ENCODE measurements around the gene PPP1R14C. TPM values are rescaled to one million over a fixed set of nuclear protein-coding genes. Genes with fewer than 3 reads are reported as not detected.

Gene PPP1R14C
- total RNA-seq, 1 donor: 2.1 TPM

GRCh38 chr6:150123645-150124044 lies 19.2 kb upstream of the PPP1R14C start:
- H3K4me3 ChIP-seq (ENCODE audit: low read depth, low read length): no peak overlapping the region
- no peak for DNase-seq (ENCODE audit: low read depth)
- TF ChIP-seq, protein P1, sequence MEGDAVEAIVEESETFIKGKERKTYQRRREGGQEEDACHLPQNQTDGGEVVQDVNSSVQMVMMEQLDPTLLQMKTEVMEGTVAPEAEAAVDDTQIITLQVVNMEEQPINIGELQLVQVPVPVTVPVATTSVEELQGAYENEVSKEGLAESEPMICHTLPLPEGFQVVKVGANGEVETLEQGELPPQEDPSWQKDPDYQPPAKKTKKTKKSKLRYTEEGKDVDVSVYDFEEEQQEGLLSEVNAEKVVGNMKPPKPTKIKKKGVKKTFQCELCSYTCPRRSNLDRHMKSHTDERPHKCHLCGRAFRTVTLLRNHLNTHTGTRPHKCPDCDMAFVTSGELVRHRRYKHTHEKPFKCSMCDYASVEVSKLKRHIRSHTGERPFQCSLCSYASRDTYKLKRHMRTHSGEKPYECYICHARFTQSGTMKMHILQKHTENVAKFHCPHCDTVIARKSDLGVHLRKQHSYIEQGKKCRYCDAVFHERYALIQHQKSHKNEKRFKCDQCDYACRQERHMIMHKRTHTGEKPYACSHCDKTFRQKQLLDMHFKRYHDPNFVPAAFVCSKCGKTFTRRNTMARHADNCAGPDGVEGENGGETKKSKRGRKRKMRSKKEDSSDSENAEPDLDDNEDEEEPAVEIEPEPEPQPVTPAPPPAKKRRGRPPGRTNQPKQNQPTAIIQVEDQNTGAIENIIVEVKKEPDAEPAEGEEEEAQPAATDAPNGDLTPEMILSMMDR (IDR thresholded peaks at IDR 0.05; ENCODE audit: insufficient read depth, low read length): no peak

DNA sequence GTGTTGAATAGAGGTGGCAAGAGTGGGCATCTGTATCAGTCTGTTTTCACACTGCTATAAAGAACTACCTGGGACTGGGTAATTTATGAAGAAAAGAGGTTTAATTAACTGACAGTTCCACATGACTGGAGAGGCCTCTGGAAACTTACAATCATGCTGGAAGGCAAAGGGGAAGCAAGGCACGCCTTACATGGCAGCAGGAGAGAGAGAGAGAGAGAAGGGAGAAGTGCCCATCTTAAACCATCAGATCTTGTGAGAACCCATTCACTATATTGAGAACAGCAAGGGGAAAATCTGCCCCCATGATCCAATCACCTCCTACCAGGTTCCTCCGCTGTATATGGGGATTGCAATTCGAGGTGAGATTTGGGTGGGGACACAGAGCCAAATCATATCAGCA lies 18.6 kb upstream of the PPP1R14C start:
- H3K4me3 ChIP-seq (ENCODE audit: low read depth, low read length): no peak overlapping the region
- TF ChIP-seq, protein P1 (IDR thresholded peaks at IDR 0.05; ENCODE audit: insufficient read depth, low read length): no peak
- DNase-seq (ENCODE audit: low read depth): no peak

GRCh38 chr6:150126641-150127291 lies 16.1 kb upstream of the PPP1R14C start:
- DNase-seq (ENCODE audit: low read depth): no peak
- TF ChIP-seq, protein P1 (IDR thresholded peaks at IDR 0.05; ENCODE audit: insufficient read depth, low read length): no peak
- no peak overlapping the region for H3K4me3 ChIP-seq (ENCODE audit: low read depth, low read length)

- no peak overlapping the region for H3K4me3 ChIP-seq (ENCODE audit: low read depth, low read length)
- no peak for DNase-seq (ENCODE audit: low read depth)
- TF ChIP-seq, protein P1 (IDR thresholded peaks at IDR 0.05; ENCODE audit: insufficient read depth, low read length): no peak
Measured at GRCh38 chr6:150128425-150128824, 14.4 kb upstream of the PPP1R14C start.

GRCh38 chr6:150129616-150130505 lies 13.0 kb upstream of the PPP1R14C start:
- H3K4me3 ChIP-seq (ENCODE audit: low read depth, low read length): no peak overlapping the region
- TF ChIP-seq, protein P1 (IDR thresholded peaks at IDR 0.05; ENCODE audit: insufficient read depth, low read length): no peak
- no peak for DNase-seq (ENCODE audit: low read depth)

- no peak for DNase-seq (ENCODE audit: low read depth)
- no peak overlapping the region for H3K4me3 ChIP-seq (ENCODE audit: low read depth, low read length)
- TF ChIP-seq, protein P1 (IDR thresholded peaks at IDR 0.05; ENCODE audit: insufficient read depth, low read length): no peak
Measured at GRCh38 chr6:150133686-150134085, 9.2 kb upstream of the PPP1R14C start.

Measured in fibroblast of the aortic adventitia (primary cell).